Suprapubic skin (tissue), 4 donors: ENCODE data around the gene SLC49A3. TPM values are rescaled to one million over a fixed set of nuclear protein-coding genes. Genes with fewer than 3 reads are reported as not detected.
"Not testable (repeated sequence)": the region's sequence is repeated elsewhere in the genome, so short reads cannot be mapped to it uniquely, and the experiment has no call there.

Experiments
- DNase-seq, 2 donors: peaks; one replicate each; pipeline ENCODE4 v3.0.0-alpha.2; 2019; ENCODE audit warnings: low spot score in 2 of 2
- H3K27ac ChIP-seq: fragments of 200-600 bp; sonication (generic); one replicate; pipeline ENCODE4 v1.5.1; 2019
- H3K27me3 ChIP-seq: fragments of 200-600 bp; sonication (generic); one replicate; pipeline ENCODE4 v1.5.1; 2019
- H3K36me3 ChIP-seq: fragments of 200-600 bp; sonication (generic); one replicate; pipeline ENCODE4 v1.5.1; 2019
- H3K4me1 ChIP-seq: fragments of 200-600 bp; sonication (generic); one replicate; pipeline ENCODE4 v1.5.1; 2019
- H3K4me3 ChIP-seq: fragments of 200-600 bp; sonication (generic); one replicate; pipeline ENCODE4 v1.5.1; 2019; ENCODE audit warnings: mild to moderate bottlenecking
- H3K9me3 ChIP-seq: fragments of 200-600 bp; sonication (generic); one replicate; pipeline ENCODE4 v1.5.1; 2019
- EP300 ChIP-seq: sonication (generic); formaldehyde crosslinking; IDR thresholded peaks from one replicate; pipeline ENCODE4 v1.6.1; 2017; ENCODE audit warnings: antibody characterized with exemption
- POLR2A ChIP-seq, 2 donors: fragments of 450-650 bp; IDR thresholded peaks; one replicate each; pipeline ENCODE4 v1.6.1; 2017; ENCODE audit warnings: antibody characterized with exemption in 2 of 2, mild to moderate bottlenecking in 2 of 2, moderate library complexity in 2 of 2
- POLR2AphosphoS5 ChIP-seq, 3 donors: sonication (generic); formaldehyde crosslinking; IDR thresholded peaks; one replicate each; pipeline ENCODE4 v1.6.1; 2017; ENCODE audit warnings: antibody characterized with exemption in 3 of 3
- WGBS: methylation state at CpG from one replicate; pipeline ENCODE4 v1.1.5; 2018; 5-methylcytosine and 5-hydroxymethylcytosine counted together
- total RNA-seq, 4 donors: library from RNA; depleted of rRNA; stranded (reverse); fragments of >200 nt; gene quantifications; one replicate each; pipeline ENCODE4 v1.1.0, GENCODE V29; 2016
- TF ChIP-seq, protein P1 (sequence below), 2 donors: fragments of 200-600 bp in 1 of 2; fragments of 450-650 bp in 1 of 2; sonication (generic) in 1 of 2; IDR thresholded peaks; one replicate each; pipeline ENCODE4 v1.5.1; 2016 to 2019; ENCODE audit warnings: antibody characterized with exemption in 2 of 2, mild to moderate bottlenecking in 1 of 2, moderate library complexity in 1 of 2

The SLC49A3 gene
- total RNA-seq, 4 donors from 2014 or later, result 8.9 to 21.1 (median 17.4) TPM

DNA sequence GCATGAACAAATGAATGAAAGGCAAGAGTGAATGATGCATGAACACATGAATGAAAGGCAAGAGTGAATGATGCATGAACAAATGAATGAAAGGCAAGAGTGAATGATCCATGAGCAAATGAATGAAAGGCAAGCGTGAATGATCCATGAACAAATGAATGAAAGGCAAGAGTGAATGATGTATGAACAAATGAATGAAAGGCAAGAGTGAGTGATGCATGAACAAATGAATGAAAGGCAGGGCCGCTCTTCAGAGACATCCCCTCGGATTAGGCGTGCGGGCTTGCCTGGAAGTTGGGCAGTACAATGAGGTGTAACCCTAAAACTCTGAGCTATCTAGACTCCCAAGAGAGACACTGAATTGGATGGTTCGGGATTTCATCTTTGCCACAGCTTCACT, 20.4 kb upstream of the SLC49A3 start:
- H3K4me1 ChIP-seq, result peaks cover 56% of the 10 kb centered on the region
- no peaks in the 10 kb centered on the region for H3K36me3 ChIP-seq
- no peak overlapping the region for H3K4me3 ChIP-seq
- H3K27ac ChIP-seq, result no peak overlapping the region
- DNase-seq, result no peak
- TF ChIP-seq POLR2AphosphoS5 (IDR thresholded peaks at IDR 0.05), result no peak
- no peak for TF ChIP-seq EP300
- TF ChIP-seq, protein P1, sequence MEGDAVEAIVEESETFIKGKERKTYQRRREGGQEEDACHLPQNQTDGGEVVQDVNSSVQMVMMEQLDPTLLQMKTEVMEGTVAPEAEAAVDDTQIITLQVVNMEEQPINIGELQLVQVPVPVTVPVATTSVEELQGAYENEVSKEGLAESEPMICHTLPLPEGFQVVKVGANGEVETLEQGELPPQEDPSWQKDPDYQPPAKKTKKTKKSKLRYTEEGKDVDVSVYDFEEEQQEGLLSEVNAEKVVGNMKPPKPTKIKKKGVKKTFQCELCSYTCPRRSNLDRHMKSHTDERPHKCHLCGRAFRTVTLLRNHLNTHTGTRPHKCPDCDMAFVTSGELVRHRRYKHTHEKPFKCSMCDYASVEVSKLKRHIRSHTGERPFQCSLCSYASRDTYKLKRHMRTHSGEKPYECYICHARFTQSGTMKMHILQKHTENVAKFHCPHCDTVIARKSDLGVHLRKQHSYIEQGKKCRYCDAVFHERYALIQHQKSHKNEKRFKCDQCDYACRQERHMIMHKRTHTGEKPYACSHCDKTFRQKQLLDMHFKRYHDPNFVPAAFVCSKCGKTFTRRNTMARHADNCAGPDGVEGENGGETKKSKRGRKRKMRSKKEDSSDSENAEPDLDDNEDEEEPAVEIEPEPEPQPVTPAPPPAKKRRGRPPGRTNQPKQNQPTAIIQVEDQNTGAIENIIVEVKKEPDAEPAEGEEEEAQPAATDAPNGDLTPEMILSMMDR (IDR thresholded peaks at IDR 0.05), result no peak
- TF ChIP-seq POLR2A (IDR thresholded peaks at IDR 0.05), result no peak
- no peaks in the 10 kb centered on the region for H3K9me3 ChIP-seq
- no peaks in the 10 kb centered on the region for H3K27me3 ChIP-seq
- 90% methylated on average over 6 of the region's 6 CpGs for WGBS

DNA sequence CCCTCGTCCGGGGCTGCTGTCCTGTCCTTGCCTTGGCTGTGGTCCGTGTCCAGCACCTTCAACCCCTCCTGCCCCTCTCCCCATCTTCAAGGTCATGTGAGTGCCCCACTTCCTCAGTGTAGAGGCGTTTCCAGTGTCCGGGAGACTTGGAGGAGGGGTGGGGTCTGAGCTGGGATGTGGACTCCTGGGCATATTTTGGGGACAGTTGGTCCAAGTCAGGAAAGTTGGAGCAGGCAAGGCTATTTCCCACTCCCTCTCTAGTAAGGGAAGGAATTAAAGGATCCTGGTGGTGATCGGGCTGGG, 19.6 kb upstream of the SLC49A3 start:
- Histone ChIP-seq H3K27ac (no peak overlapping the region), H3K9me3 (no peaks in the 10 kb centered on the region), H3K27me3 (no peaks in the 10 kb centered on the region), H3K36me3 (no peaks in the 10 kb centered on the region), H3K4me1 (peaks cover 64% of the 10 kb centered on the region), H3K4me3 (no peak overlapping the region)
- TF ChIP-seq, protein P1 (IDR thresholded peaks at IDR 0.05), result no peak
- no peak for TF ChIP-seq POLR2AphosphoS5 (IDR thresholded peaks at IDR 0.05)
- TF ChIP-seq POLR2A (IDR thresholded peaks at IDR 0.05), result no peak
- TF ChIP-seq EP300, result no peak
- 79% methylated on average over 6 of the region's 6 CpGs for WGBS
- DNase-seq, result peak in 1 of 2 donors; percentile 69

DNA sequence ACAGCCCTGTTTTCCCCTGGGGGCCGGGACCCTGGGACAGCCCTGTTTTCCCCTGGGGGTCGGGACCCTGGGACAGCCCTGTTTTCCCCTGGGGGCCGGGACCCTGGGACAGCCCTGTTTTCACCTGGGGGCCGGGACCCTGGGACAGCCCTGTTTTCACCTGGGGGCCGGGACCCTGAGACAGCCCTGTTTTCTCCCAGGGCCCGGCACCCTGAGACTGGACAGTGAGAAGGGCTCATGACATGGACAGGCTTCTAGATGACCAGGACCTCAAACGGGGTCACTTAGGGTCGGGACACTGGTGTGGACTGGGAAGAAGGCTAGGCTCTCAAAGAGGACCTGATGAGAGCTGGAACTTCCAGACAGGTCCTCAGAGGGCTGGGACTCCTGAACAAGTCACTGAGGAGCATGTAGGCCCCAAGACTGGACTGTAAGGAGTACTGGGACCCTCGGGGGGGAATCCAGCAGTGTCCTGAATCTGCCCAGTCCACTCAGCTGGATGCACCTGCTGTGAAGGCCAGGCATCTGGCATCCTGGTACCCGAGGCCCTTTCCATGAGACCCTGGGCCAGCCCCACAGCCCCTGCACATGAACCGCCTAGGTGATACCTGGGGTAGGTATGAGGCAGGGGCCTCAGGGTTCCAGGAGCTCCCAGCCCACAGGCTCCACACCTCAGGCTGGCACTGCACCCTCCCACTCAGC, 19.1 kb upstream of the SLC49A3 start:
- H3K27ac ChIP-seq, result no peak overlapping the region
- H3K4me1 ChIP-seq, result peaks cover 66% of the 10 kb centered on the region
- TF ChIP-seq EP300 (no peak), POLR2AphosphoS5 (IDR thresholded peaks at IDR 0.05) (no peak), POLR2A (IDR thresholded peaks at IDR 0.05) (no peak)
- TF ChIP-seq, protein P1 (IDR thresholded peaks at IDR 0.05), result no peak
- peak overlapping the region; percentile 96 for H3K4me3 ChIP-seq
- 80% methylated on average over 2 of the region's 11 CpGs for WGBS
- H3K27me3 ChIP-seq, result no peaks in the 10 kb centered on the region
- no peaks in the 10 kb centered on the region for H3K9me3 ChIP-seq
- H3K36me3 ChIP-seq, result no peaks in the 10 kb centered on the region
- DNase-seq, result peak in 1 of 2 donors; percentile 80

DNA sequence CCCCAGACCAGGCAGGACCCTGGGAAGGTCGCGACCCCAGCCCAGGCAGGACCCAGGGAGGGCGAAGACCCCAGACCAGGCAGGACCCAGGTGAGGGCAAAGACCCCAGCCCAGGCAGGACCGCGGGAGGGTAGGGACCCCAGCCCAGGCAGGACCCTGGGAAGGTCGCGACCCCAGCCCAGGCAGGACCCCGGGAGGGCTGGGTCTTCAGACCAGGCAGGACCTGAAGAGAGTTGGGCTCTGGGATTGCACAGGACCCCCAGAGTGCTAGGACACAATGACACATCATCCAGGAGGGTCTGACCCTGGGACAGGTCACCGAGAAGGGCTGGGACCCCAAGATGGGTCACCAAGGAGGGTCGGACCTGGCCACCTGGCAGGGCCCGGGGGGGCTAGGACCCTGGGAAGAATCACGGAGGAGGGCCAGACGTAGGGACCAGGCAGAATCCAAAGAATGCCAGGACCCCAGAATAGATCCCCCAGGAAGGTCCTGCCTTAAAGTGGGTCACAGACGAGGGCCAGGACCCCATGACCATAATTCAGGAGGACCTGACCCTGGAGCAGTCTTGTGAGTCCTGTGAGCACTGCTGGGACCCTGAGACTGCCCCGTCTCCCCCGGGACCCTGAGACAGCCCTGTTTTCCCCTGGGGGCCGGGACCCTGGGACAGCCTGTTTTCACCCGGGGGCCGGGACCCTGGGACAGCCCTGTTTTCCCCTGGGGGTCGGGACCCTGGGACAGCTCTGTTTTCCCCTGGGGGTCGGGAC, 18.1 kb upstream of the SLC49A3 start:
- no peaks in the 10 kb centered on the region for H3K9me3 ChIP-seq
- H3K27ac ChIP-seq, result peak overlapping the region; percentile 24
- 47% methylated on average over 12 of the region's 21 CpGs for whole genome bisulfite sequencing
- H3K27me3 ChIP-seq, result no peaks in the 10 kb centered on the region
- TF ChIP-seq EP300 (no peak), POLR2AphosphoS5 (IDR thresholded peaks at IDR 0.05) (no peak), POLR2A (IDR thresholded peaks at IDR 0.05) (no peak)
- TF ChIP-seq, protein P1 (IDR thresholded peaks at IDR 0.05), result no peak
- peaks cover 61% of the 10 kb centered on the region for H3K4me1 ChIP-seq
- DNase-seq, result no peak
- H3K4me3 ChIP-seq, result peak overlapping the region; percentile 96
- no peaks in the 10 kb centered on the region for H3K36me3 ChIP-seq

DNA sequence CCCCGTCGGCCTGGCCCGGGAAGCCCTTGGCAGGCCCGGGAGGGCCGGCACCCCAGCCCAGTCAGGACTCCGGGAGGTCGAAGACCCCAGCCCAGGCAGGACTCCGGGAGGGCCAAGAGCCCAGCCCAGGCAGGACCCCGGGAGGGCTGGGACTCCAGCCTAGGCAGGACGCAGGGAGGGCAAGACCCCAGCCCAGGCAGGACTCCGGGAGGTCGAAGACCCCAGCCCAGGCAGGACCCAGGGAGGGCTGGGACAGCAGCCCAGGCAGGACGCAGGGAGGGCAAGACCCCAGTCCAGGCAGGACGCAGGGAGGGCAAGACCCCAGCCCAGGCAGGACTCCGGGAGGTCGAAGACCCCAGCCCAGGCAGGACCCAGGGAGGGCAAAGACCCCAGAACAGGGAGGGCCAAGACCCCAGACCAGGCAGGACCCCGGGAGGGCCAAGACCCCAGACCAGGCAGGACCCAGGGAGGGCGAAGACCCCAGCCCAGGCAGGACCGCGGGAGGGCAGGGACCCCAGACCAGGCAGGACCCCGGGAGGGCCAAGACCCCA, 17.2 kb upstream of the SLC49A3 start:
- 9% methylated on average over 13 of the region's 21 CpGs for WGBS
- H3K36me3 ChIP-seq, result not testable (repeated sequence)
- peaks cover 61% of the 10 kb centered on the region for H3K4me1 ChIP-seq

More for the DNA sequence above, 17.2 kb upstream of the SLC49A3 start:
- not testable (repeated sequence) for H3K9me3 ChIP-seq, DNase-seq, H3K27me3 ChIP-seq
- Histone ChIP-seq H3K27ac (peak overlapping the region; percentile 88), H3K4me3 (peak overlapping the region; percentile 96)
